Fibroblast of skin of abdomen (primary cell): ENCODE data around the gene CFAP20.
"Not testable (repeated sequence)": the region's sequence is repeated elsewhere in the genome, so short reads cannot be mapped to it uniquely, and the experiment has no call there.

Experiments
- DNase-seq: peaks from one replicate; pipeline ENCODE4 v3.0.0-alpha.2; 2013

Gene CFAP20

GRCh38 chr16:58096249-58096648 is 32.9 kb downstream of the CFAP20 start:
- DNase-seq: no peak

- DNase-seq: not testable (repeated sequence)
Measured at GRCh38 chr16:58095575-58095960, 33.6 kb downstream of the CFAP20 start.

- no peak for DNase-seq
Measured at GRCh38 chr16:58094791-58095574, 34.2 kb downstream of the CFAP20 start.

GRCh38 chr16:58094026-58094425 is 35.2 kb downstream of the CFAP20 start:
- DNase-seq: no peak

GRCh38 chr16:58090396-58090795 is 38.8 kb downstream of the CFAP20 start:
- DNase-seq: not testable (repeated sequence)

GRCh38 chr16:58088091-58088490 is 41.1 kb downstream of the CFAP20 start:
- DNase-seq: no peak

- DNase-seq: no peak
Measured at GRCh38 chr16:58087209-58087913, 41.8 kb downstream of the CFAP20 start.

GRCh38 chr16:58086381-58087208 is 42.6 kb downstream of the CFAP20 start:
- no peak for DNase-seq

- no peak for DNase-seq
Measured at GRCh38 chr16:58085584-58086251, 43.5 kb downstream of the CFAP20 start.

- DNase-seq: no peak
Measured at GRCh38 chr16:58085171-58085570, 44.0 kb downstream of the CFAP20 start.

GRCh38 chr16:58084635-58085034 is 44.5 kb downstream of the CFAP20 start:
- DNase-seq: no peak

GRCh38 chr16:58082381-58082780 is 46.8 kb downstream of the CFAP20 start:
- no peak for DNase-seq

- DNase-seq: not testable (repeated sequence)
Measured at GRCh38 chr16:58080657-58081056, 48.5 kb downstream of the CFAP20 start.

GRCh38 chr16:58077796-58078195 is 51.4 kb downstream of the CFAP20 start:
- DNase-seq: no peak

- no peak for DNase-seq
Measured at GRCh38 chr16:58076514-58076913, 52.7 kb downstream of the CFAP20 start.

GRCh38 chr16:58074657-58075056 is 54.5 kb downstream of the CFAP20 start:
- DNase-seq: no peak

GRCh38 chr16:58073086-58073485 is 56.1 kb downstream of the CFAP20 start:
- DNase-seq: not testable (repeated sequence)

GRCh38 chr16:58072134-58072533 is 57.0 kb downstream of the CFAP20 start:
- DNase-seq: not testable (repeated sequence)

GRCh38 chr16:58070585-58070984 is 58.6 kb downstream of the CFAP20 start:
- no peak for DNase-seq
